Uterus (tissue), 4 donors: Measurements from ENCODE around the gene DNMT3A. TPM values are rescaled to one million over a fixed set of nuclear protein-coding genes. Genes with fewer than 3 reads are reported as not detected.

ENCODE experiments used
- DNase-seq, 2 donors: peaks; one replicate each; pipeline ENCODE4 v3.0.0-alpha.2; 2019 to 2020
- H3K27ac ChIP-seq, 2 donors: fragments of 200-600 bp; sonication (generic); 1 replicate in 1 of 2; 2 replicates in 1 of 2; pipeline ENCODE4 v1.5.1; 2016 to 2018
- H3K27me3 ChIP-seq, 2 donors: fragments of 200-600 bp; sonication (generic); one replicate each; pipeline ENCODE4 v1.5.1; 2018 to 2019; ENCODE audit warnings: control low read depth in 1 of 2
- H3K36me3 ChIP-seq, 2 donors: fragments of 200-600 bp; sonication (generic); one replicate each; pipeline ENCODE4 v1.5.1; 2019; ENCODE audit warnings: control low read depth in 1 of 2
- H3K4me1 ChIP-seq, 2 donors: fragments of 200-600 bp; sonication (generic); one replicate each; pipeline ENCODE4 v1.5.1; 2018 to 2019; ENCODE audit warnings: control low read depth in 1 of 2
- H3K4me3 ChIP-seq, 2 donors: fragments of 200-600 bp; sonication (generic); 1 replicate in 1 of 2; 2 replicates in 1 of 2; pipeline ENCODE4 v1.5.1; 2018 to 2019; ENCODE audit warnings: mild to moderate bottlenecking in 1 of 2
- H3K9me3 ChIP-seq, 2 donors: fragments of 200-600 bp; sonication (generic); one replicate each; pipeline ENCODE4 v1.5.1; 2019; ENCODE audit warnings: control low read depth in 1 of 2
- POLR2A ChIP-seq, 2 donors: fragments of 450-650 bp; IDR thresholded peaks; one replicate each; pipeline ENCODE4 v1.6.1; 2016; ENCODE audit warnings: antibody characterized with exemption in 2 of 2, mild to moderate bottlenecking in 1 of 2, moderate library complexity in 1 of 2
- intact Hi-C: fragments of 100-400 bp; cut with DNase I; formaldehyde crosslinking; loops from one replicate; pipeline ENCODE4 v1.15.1; 2023; ENCODE audit warnings: low total_unique reads
- total RNA-seq, 4 donors: library from RNA; depleted of rRNA in 3 of 4; stranded (reverse); fragments of >200 nt in 3 of 4; gene quantifications; one replicate each; pipeline versions ENCODE4 v1.1.0 to v1.2.4, GENCODE V29; 2014 to 2023
- TF ChIP-seq, protein P1 (sequence below), 4 experiments: fragments of 200-600 bp in 2 of 4; fragments of 450-650 bp in 2 of 4; sonication (generic) in 2 of 4; IDR thresholded peaks; one replicate each; pipeline ENCODE4 v1.5.1; 2016 to 2019; ENCODE audit warnings: antibody characterized with exemption in 4 of 4, mild to moderate bottlenecking in 2 of 4, moderate library complexity in 1 of 4
- donor health status: DM: yes; HTN: yes; CAD: no.

The DNMT3A gene
- total RNA-seq, 4 donors from 2014 or later: 2.3 to 95.8 (median 29.9) TPM

DNA sequence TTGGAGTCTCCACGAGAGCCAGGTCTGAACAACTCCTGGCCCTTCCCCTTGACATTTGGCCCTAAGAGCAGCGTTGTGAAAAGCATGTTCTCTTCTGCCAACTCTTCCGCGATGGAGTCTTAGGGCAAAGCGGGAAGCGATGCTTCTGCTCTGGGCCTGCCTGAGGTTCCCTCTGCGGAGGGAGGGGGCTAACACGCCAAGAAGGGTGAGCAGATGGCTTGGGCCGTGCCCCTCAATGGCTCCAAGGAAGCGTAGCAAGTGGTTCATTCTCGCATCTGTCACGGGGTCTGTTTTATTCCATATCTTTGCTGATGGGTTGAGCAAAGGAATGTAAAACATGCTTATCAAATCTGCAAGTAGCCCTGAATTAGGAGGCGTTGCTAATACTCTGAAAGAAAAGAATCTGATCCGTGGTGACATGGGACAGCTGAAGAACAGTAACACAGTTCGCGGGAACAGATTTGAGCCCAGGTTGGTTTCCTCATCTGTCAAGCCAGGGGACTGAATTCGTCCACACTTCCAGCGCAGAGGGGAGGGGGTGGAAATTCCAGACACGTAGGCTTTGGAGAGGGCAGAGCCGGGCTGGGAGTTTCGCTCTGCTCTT is 38.0 kb downstream of the DNMT3A start:
- no peaks in the 10 kb centered on the region for H3K9me3 ChIP-seq
- no peak overlapping the region for H3K4me3 ChIP-seq
- no peaks in the 10 kb centered on the region for H3K27me3 ChIP-seq
- H3K27ac ChIP-seq: no peak overlapping the region
- no peak for DNase-seq
- intact Hi-C loops: no loop called here
- H3K4me1 ChIP-seq: peaks cover 0 to 12% of the 10 kb centered on the region in 2 donors
- TF ChIP-seq POLR2A (IDR thresholded peaks at IDR 0.05): no peak
- TF ChIP-seq, protein P1, sequence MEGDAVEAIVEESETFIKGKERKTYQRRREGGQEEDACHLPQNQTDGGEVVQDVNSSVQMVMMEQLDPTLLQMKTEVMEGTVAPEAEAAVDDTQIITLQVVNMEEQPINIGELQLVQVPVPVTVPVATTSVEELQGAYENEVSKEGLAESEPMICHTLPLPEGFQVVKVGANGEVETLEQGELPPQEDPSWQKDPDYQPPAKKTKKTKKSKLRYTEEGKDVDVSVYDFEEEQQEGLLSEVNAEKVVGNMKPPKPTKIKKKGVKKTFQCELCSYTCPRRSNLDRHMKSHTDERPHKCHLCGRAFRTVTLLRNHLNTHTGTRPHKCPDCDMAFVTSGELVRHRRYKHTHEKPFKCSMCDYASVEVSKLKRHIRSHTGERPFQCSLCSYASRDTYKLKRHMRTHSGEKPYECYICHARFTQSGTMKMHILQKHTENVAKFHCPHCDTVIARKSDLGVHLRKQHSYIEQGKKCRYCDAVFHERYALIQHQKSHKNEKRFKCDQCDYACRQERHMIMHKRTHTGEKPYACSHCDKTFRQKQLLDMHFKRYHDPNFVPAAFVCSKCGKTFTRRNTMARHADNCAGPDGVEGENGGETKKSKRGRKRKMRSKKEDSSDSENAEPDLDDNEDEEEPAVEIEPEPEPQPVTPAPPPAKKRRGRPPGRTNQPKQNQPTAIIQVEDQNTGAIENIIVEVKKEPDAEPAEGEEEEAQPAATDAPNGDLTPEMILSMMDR (IDR thresholded peaks at IDR 0.05): no peak
- H3K36me3 ChIP-seq: no peaks in the 10 kb centered on the region

DNA sequence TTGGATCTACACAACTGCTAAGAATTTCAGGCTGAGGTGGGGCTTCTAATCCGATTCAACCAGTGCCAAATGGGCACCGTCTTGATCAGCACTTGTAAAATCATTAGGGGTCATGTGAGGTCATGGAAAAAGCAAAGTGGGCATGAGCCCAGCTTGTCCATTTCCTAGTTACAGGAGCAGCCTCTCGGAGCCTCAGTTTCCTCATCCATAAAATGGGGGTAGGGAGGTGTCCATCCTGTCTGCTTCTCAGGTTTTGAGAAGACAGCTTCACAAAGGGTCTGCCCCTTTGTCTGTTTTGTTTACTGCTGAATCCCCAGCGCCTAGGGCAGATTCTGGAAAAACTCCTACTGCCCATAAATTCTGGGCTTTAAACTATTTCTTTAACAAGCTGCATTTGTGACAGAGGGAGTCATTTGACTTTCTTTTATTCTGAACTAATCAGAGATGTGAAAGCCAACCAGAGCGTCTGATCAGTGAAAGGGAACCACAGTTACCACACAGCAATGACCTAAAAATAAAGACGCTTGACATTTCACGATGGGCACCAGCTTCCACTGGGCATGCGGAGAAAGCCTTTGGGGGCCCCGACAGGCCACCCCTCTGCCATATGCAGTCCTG is 38.9 kb downstream of the DNMT3A start:
- Histone ChIP-seq H3K27me3 (no peaks in the 10 kb centered on the region), H3K27ac (peak overlapping the region in 1 of 2 donors; percentile 38), H3K4me3 (no peak overlapping the region), H3K36me3 (no peaks in the 10 kb centered on the region), H3K9me3 (no peaks in the 10 kb centered on the region), H3K4me1 (peaks cover 0 to 17% of the 10 kb centered on the region in 2 donors)
- no peak for DNase-seq
- intact Hi-C loops: no loop called here
- TF ChIP-seq, protein P1 (IDR thresholded peaks at IDR 0.05): no peak
- TF ChIP-seq POLR2A (IDR thresholded peaks at IDR 0.05): no peak

DNA sequence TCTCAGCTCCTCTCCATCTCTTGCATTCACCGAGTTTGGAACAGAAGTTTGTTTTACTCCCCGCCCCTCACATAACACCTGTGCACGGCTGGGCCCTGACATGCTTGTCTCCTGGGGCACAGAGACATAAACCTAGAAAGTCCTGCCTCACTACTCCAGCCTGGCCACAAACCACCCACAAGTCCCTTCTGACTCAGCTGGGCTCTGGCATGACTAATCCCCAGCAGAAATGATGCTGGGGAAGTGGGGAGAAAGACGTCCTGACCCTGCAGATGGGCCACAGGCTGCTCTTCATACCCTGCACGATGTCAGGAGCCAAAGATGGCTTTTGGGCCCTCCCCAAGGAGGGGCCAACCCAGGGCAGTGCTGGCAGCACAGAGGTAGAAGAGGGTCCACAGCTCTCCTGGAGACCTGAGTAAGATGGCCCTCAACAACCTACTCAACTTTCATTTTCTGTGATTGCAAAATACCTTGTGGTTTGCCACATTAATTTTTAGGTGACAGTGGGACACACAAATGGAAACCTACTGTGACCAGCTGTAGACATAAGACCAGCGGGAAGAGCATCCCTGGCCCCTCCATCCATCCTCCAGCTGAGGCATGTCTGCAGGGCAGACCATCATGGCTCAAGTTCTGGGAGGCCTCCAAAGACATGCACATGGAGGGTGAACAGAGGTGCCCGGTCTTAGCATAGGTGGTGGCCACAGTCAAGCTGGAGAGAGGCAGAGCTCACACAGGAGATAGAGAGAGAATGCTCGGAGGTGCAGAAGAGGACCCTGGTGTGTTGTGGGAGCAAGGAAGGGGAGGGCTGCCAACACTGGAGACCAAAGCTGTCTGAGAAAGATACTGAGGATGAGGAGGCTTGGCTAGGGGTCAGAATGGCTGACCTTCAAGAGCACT is 40.0 kb downstream of the DNMT3A start:
- peaks cover 0 to 17% of the 10 kb centered on the region in 2 donors for H3K4me1 ChIP-seq
- intact Hi-C loops: no loop called here
- no peak for DNase-seq
- no peaks in the 10 kb centered on the region for H3K27me3 ChIP-seq
- H3K36me3 ChIP-seq: no peaks in the 10 kb centered on the region
- no peak overlapping the region for H3K4me3 ChIP-seq
- H3K9me3 ChIP-seq: no peaks in the 10 kb centered on the region
- H3K27ac ChIP-seq: peak overlapping the region in 1 of 2 donors; percentile 38
- no peak for TF ChIP-seq POLR2A (IDR thresholded peaks at IDR 0.05)
- TF ChIP-seq, protein P1 (IDR thresholded peaks at IDR 0.05): no peak

DNA sequence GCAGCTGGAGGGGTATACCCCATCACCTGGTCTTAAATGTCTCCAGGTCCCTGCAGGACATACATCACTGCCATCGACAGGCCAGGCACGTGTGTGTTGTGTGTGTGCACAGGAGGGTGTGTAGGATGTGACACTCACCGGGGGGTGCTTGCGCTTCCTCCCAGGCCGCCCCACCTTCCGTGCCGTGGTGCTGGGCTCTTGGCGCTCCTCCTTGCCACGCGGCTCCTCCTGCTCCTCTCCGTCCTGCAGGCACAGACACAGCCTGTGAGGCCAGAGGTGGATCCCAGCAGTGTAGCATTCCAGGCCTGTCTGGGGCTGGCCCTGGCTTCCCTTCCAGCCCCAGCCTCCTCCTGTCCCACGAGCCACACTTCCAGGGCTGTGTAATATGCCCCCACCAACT is 41.7 kb downstream of the DNMT3A start:
- no peaks in the 10 kb centered on the region for H3K27me3 ChIP-seq
- no peak for DNase-seq
- H3K4me1 ChIP-seq: peaks cover 8 to 25% of the 10 kb centered on the region in 2 donors
- no peaks in the 10 kb centered on the region for H3K36me3 ChIP-seq
- no peaks in the 10 kb centered on the region for H3K9me3 ChIP-seq
- H3K27ac ChIP-seq: peak overlapping the region in 1 of 2 donors; percentile 78
- intact Hi-C loops: no loop called here
- H3K4me3 ChIP-seq: no peak overlapping the region
- TF ChIP-seq POLR2A (IDR thresholded peaks at IDR 0.05): no peak
- TF ChIP-seq, protein P1 (IDR thresholded peaks at IDR 0.05): no peak
